OCI-LY3 (cell line): ENCODE measurements around the gene ACTR8.

ENCODE experiments used
- EZH2phosphoT487 ChIP-seq: fragments of 200-600 bp; shearing (Covaris generic); IDR thresholded peaks from 2 replicates; pipeline ENCODE4 v1.6.1; 2018; ENCODE audit warnings: antibody characterized with exemption, mixed run types, low read depth
- TF ChIP-seq, protein P1 (sequence below): fragments of 200-600, 300-600 bp; sonication (generic); IDR thresholded peaks from 2 replicates; pipeline ENCODE4 v1.5.1; 2014; ENCODE audit warnings: antibody characterized with exemption, low read length, low read depth

DNA sequence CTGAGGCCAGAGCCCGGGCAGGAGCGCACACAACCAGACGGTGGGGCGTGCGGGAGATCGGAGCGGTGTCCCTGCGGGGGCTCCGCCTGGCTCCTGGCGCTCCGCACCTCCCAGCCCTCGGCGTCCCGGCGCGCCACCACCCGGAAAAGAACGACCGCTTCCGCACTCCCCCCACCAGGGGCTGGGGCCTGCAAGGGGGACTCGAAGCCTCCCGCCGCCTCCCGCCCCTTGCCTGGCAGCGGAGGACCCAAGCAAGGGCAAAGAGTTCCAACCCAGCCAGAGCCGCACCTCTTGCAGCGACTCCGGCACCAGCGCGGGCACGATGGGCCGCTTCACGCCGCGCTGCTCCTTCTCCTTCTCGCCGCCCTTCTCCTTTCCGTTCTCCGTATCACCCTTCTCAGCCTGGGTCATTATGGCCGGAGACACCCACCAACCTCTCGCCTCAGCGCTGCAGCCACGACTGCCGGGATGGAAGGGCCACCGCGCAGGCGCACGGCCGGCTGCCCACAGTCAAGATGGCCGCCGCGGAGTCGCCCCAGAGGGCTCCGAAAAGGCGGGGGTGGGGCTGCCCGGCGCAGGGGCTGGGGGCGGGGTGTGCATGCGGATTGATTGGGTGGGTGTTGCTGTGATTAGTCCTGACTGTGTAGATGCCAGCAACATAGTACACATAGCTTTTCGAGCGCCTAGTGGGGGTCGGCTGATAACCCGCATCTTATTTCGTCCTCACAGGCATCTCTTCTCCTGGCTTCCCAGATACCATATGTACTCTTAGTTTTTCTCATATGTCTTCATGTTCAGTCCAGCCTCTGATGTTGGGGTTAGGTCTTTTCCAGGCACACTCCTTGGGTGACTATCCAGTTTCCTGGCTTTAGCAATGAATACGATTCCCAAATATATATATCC lies at the start of gene ACTR8:
- TF ChIP-seq, protein P1, sequence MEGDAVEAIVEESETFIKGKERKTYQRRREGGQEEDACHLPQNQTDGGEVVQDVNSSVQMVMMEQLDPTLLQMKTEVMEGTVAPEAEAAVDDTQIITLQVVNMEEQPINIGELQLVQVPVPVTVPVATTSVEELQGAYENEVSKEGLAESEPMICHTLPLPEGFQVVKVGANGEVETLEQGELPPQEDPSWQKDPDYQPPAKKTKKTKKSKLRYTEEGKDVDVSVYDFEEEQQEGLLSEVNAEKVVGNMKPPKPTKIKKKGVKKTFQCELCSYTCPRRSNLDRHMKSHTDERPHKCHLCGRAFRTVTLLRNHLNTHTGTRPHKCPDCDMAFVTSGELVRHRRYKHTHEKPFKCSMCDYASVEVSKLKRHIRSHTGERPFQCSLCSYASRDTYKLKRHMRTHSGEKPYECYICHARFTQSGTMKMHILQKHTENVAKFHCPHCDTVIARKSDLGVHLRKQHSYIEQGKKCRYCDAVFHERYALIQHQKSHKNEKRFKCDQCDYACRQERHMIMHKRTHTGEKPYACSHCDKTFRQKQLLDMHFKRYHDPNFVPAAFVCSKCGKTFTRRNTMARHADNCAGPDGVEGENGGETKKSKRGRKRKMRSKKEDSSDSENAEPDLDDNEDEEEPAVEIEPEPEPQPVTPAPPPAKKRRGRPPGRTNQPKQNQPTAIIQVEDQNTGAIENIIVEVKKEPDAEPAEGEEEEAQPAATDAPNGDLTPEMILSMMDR: peak; percentile 28
- TF ChIP-seq EZH2phosphoT487: no peak
